GM08714 (cell line): ENCODE results near the gene RCL1.

Experiments
- H3K4me3 ChIP-seq: fragments of 200-500 bp; sonication (Bioruptor generic); 2 replicates; pipeline ENCODE4 v1.5.1; 2014; ENCODE audit warnings: mild to moderate bottlenecking, low read length, inconsistent platforms
- ZNF274 ChIP-seq: IDR thresholded peaks from 2 replicates; pipeline ENCODE4 v1.6.1; 2012; ENCODE audit warnings: mild to moderate bottlenecking, low read depth, low read length

Gene RCL1

GRCh38 chr9:4814913-4815312 lies 22.2 kb downstream of the RCL1 start:
- H3K4me3 ChIP-seq = no peak overlapping the region
- TF ChIP-seq ZNF274 = no peak

- H3K4me3 ChIP-seq = peak overlapping the region; percentile 11; the same call in 1 of the 2 replicates
- no peak for TF ChIP-seq ZNF274
Observed at GRCh38 chr9:4815381-4815956, 22.7 kb downstream of the RCL1 start.

- H3K4me3 ChIP-seq = no peak overlapping the region
- no peak for TF ChIP-seq ZNF274
Observed at GRCh38 chr9:4820168-4820567, 27.4 kb downstream of the RCL1 start.

GRCh38 chr9:4821133-4821532 lies 28.4 kb downstream of the RCL1 start:
- H3K4me3 ChIP-seq = no peak overlapping the region
- TF ChIP-seq ZNF274 = no peak

GRCh38 chr9:4822057-4822456 lies 29.3 kb downstream of the RCL1 start:
- TF ChIP-seq ZNF274 = no peak

GRCh38 chr9:4826417-4827166 lies 33.8 kb downstream of the RCL1 start:
- H3K4me3 ChIP-seq = no peak overlapping the region
- no peak for TF ChIP-seq ZNF274

More at GRCh38 chr9:4822057-4822456, 29.3 kb downstream of the RCL1 start:
- no peak overlapping the region for H3K4me3 ChIP-seq

GRCh38 chr9:4827224-4827623 lies 34.5 kb downstream of the RCL1 start:
- no peak for TF ChIP-seq ZNF274
- H3K4me3 ChIP-seq = no peak overlapping the region

GRCh38 chr9:4828761-4829160 lies 36.0 kb downstream of the RCL1 start:
- TF ChIP-seq ZNF274 = no peak

GRCh38 chr9:4829969-4830368 lies 37.2 kb downstream of the RCL1 start:
- no peak overlapping the region for H3K4me3 ChIP-seq
- no peak for TF ChIP-seq ZNF274

More at GRCh38 chr9:4828761-4829160, 36.0 kb downstream of the RCL1 start:
- H3K4me3 ChIP-seq = no peak overlapping the region

- TF ChIP-seq ZNF274 = no peak
Observed at GRCh38 chr9:4830699-4831098, 38.0 kb downstream of the RCL1 start.

GRCh38 chr9:4831119-4831518 lies 38.4 kb downstream of the RCL1 start:
- H3K4me3 ChIP-seq = no peak overlapping the region
- TF ChIP-seq ZNF274 = no peak

More at GRCh38 chr9:4830699-4831098, 38.0 kb downstream of the RCL1 start:
- no peak overlapping the region for H3K4me3 ChIP-seq

- TF ChIP-seq ZNF274 = no peak
- no peak overlapping the region for H3K4me3 ChIP-seq
Observed at GRCh38 chr9:4831944-4832343, 39.2 kb downstream of the RCL1 start.

GRCh38 chr9:4832786-4833579 lies 40.2 kb downstream of the RCL1 start:
- TF ChIP-seq ZNF274 = no peak
- H3K4me3 ChIP-seq = no peak overlapping the region

- H3K4me3 ChIP-seq = no peak overlapping the region
- TF ChIP-seq ZNF274 = no peak
Observed at GRCh38 chr9:4833781-4834560, 41.2 kb downstream of the RCL1 start.
